Measurements from ENCODE around the gene SHC4. TPM values are rescaled to one million over a fixed set of nuclear protein-coding genes. Genes with fewer than 3 reads are reported as not detected.

SHC4 gene
- polyA plus RNA-seq, 3 donors = 0.09 TPM; not detected in 2

DNA sequence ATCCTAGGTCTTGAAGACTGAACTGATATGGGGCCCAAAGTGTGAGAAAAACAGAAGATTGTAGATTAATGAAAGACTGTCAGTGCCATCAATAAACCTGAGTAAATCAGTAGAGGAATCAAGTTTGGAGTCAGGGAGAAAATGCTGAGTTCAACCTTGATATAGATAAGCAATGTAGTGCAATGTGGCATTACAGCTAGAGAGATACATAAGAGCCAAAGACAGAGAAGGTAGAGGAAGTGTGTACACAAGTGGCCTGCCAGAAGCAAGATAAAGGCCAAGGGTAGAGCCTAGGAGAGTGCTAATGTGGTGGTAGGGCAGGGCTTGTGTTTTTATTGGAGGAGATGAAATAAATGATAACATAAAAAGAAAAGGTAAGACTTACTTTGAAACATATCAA is 111.8 kb downstream of the SHC4 start:
- DNase-seq = no peak
- no peak overlapping the region for H3K27ac Mint-ChIP-seq
- Histone ChIP-seq H3K4me2 (replicated peaks; ENCODE audit: extremely low read depth, low read length, poor library complexity, severe bottlenecking) (no peak overlapping the region), H3K4me3 (replicated peaks in 1 of 3; ENCODE audit: low read depth in 2 of 3, low read length in 3 of 3) (no peak overlapping the region), H3K9ac (ENCODE audit: insufficient read depth, low read length, poor library complexity, severe bottlenecking) (no peak overlapping the region), H4K20me1 (ENCODE audit: insufficient read depth, low read length) (no peaks in the 10 kb centered on the region), H2AFZ (ENCODE audit: insufficient read depth, low read depth, low read length, poor library complexity, severe bottlenecking) (no peak overlapping the region), H3K4me1 (ENCODE audit: control insufficient read depth in 1 of 2, insufficient read depth in 2 of 2, low read length in 2 of 2) (no peaks in the 10 kb centered on the region), H3K9me3 (replicated peaks in 1 of 2; ENCODE audit: control insufficient read depth in 1 of 2, insufficient read depth in 1 of 2, low read length in 2 of 2) (no peaks in the 10 kb centered on the region), H3K27me3 (ENCODE audit: control insufficient read depth in 2 of 2, insufficient read depth in 2 of 2, low read length in 2 of 2) (no peaks in the 10 kb centered on the region), H3K27ac (ENCODE audit: low read depth in 1 of 2, low read length in 2 of 2) (no peak overlapping the region), H3K36me3 (replicated peaks in 1 of 2; ENCODE audit: control insufficient read depth in 1 of 2, insufficient read depth in 2 of 2, low read length in 2 of 2) (no peaks in the 10 kb centered on the region), H3K79me2 (ENCODE audit: insufficient read depth, low read length) (no peaks in the 10 kb centered on the region)
- intact Hi-C loops (cut with micrococcal nuclease) = no loop called here
- H3K27me3 Mint-ChIP-seq (ENCODE audit: low read depth in 3 of 3) = no peaks in the 10 kb centered on the region
- TF ChIP-seq, protein P1, sequence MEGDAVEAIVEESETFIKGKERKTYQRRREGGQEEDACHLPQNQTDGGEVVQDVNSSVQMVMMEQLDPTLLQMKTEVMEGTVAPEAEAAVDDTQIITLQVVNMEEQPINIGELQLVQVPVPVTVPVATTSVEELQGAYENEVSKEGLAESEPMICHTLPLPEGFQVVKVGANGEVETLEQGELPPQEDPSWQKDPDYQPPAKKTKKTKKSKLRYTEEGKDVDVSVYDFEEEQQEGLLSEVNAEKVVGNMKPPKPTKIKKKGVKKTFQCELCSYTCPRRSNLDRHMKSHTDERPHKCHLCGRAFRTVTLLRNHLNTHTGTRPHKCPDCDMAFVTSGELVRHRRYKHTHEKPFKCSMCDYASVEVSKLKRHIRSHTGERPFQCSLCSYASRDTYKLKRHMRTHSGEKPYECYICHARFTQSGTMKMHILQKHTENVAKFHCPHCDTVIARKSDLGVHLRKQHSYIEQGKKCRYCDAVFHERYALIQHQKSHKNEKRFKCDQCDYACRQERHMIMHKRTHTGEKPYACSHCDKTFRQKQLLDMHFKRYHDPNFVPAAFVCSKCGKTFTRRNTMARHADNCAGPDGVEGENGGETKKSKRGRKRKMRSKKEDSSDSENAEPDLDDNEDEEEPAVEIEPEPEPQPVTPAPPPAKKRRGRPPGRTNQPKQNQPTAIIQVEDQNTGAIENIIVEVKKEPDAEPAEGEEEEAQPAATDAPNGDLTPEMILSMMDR (IDR thresholded peaks at IDR 0.05) = no peak
- H3K4me3 Mint-ChIP-seq = no peak overlapping the region
- peaks cover 0 to 3% (median 0%) of the 10 kb centered on the region in 7 donors for H3K9me3 Mint-ChIP-seq
- H3K4me1 Mint-ChIP-seq = no peaks in the 10 kb centered on the region
- no peaks in the 10 kb centered on the region for H3K36me3 Mint-ChIP-seq

DNA sequence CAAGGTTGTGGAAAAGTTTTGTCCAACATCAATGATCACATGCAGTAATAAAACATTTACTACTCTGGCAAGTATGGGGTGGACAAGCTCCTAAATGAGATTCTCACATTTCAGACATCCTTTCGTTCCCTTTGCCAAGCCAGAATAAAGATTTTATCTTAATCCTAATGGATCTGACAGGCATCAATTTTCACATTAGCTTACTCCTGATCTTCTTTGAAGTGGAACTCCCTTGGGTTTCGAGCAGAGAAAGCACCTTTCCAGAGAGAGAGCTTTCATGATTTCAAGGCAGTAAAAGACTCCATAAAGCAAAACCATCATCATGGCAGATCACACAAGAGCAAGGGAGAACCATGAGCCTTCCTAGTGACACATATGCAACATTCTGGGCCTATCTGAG is 113.1 kb downstream of the SHC4 start:
- Mint-ChIP-seq H3K4me3 (no peak overlapping the region), H3K9me3 (peaks cover 0 to 3% (median 0%) of the 10 kb centered on the region in 7 donors), H3K36me3 (no peaks in the 10 kb centered on the region), H3K27me3 (ENCODE audit: low read depth in 3 of 3) (no peaks in the 10 kb centered on the region), H3K27ac (no peak overlapping the region), H3K4me1 (no peaks in the 10 kb centered on the region)
- no peaks in the 10 kb centered on the region for H3K27me3 ChIP-seq (ENCODE audit: control insufficient read depth in 2 of 2, insufficient read depth in 2 of 2, low read length in 2 of 2)
- no peak overlapping the region for H3K9ac ChIP-seq (ENCODE audit: insufficient read depth, low read length, poor library complexity, severe bottlenecking)
- no peak overlapping the region for H3K4me3 ChIP-seq (replicated peaks in 1 of 3; ENCODE audit: low read depth in 2 of 3, low read length in 3 of 3)
- H3K27ac ChIP-seq (ENCODE audit: low read depth in 1 of 2, low read length in 2 of 2) = no peak overlapping the region
- TF ChIP-seq, protein P1 (IDR thresholded peaks at IDR 0.05) = no peak
- no peaks in the 10 kb centered on the region for H4K20me1 ChIP-seq (ENCODE audit: insufficient read depth, low read length)
- H3K9me3 ChIP-seq (replicated peaks in 1 of 2; ENCODE audit: control insufficient read depth in 1 of 2, insufficient read depth in 1 of 2, low read length in 2 of 2) = no peaks in the 10 kb centered on the region
- no peaks in the 10 kb centered on the region for H3K4me1 ChIP-seq (ENCODE audit: control insufficient read depth in 1 of 2, insufficient read depth in 2 of 2, low read length in 2 of 2)
- WGBS (ENCODE audit: insufficient coverage) = 83% methylated on average over 1 of the region's 2 CpGs
- H2AFZ ChIP-seq (ENCODE audit: insufficient read depth, low read depth, low read length, poor library complexity, severe bottlenecking) = no peak overlapping the region
- H3K79me2 ChIP-seq (ENCODE audit: insufficient read depth, low read length) = no peaks in the 10 kb centered on the region
- no peaks in the 10 kb centered on the region for H3K36me3 ChIP-seq (replicated peaks in 1 of 2; ENCODE audit: control insufficient read depth in 1 of 2, insufficient read depth in 2 of 2, low read length in 2 of 2)
- DNase-seq = no peak
- H3K4me2 ChIP-seq (replicated peaks; ENCODE audit: extremely low read depth, low read length, poor library complexity, severe bottlenecking) = no peak overlapping the region
- intact Hi-C loops (cut with micrococcal nuclease) = no loop called here

Measured in CD14-positive monocyte (primary cell).